SK-N-SH (cell line): ENCODE results near the gene LRRC49. TPM values are rescaled to one million over a fixed set of nuclear protein-coding genes. Genes with fewer than 3 reads are reported as not detected.
A peak's percentile ranks its signal among the peaks of the same experiment; 100 is the strongest.

Source experiments
- CTCF ChIA-PET: fragments of 300-600, 350-600 bp; formaldehyde crosslinking; extraction: SDS; loops from one replicate; lab custom pipeline; 2021; lab: Yijun Ruan, JAX
- POLR2A ChIA-PET: fragments of 350-600 bp; sonication (Branson Sonifier 250); formaldehyde crosslinking; extraction: SDS; loops from one replicate; lab custom pipeline; 2020; ENCODE audit warnings: antibody characterized with exemption, inconsistent platforms; lab: Yijun Ruan, JAX
- DNase-seq: peaks from one replicate; pipeline ENCODE4 v3.0.0; 2012
- H2AFZ ChIP-seq: fragments of 200-600 bp; sonication (generic); 2 replicates; pipeline ENCODE4 v1.8.1; 2016; ENCODE audit warnings: antibody characterized with exemption, mild to moderate bottlenecking, low read depth
- H3F3A ChIP-seq: fragments of 200-600 bp; sonication (generic); replicated peaks from 2 replicates; pipeline ENCODE3; 2016; ENCODE audit warnings: antibody characterized with exemption, mild to moderate bottlenecking; ENCODE audit not compliant: insufficient read depth
- H3K27ac ChIP-seq, 2 experiments: fragments of 200-500 bp in 1 of 2; fragments of 200-600 bp in 1 of 2; sonication (Bioruptor generic) in 1 of 2; sonication (generic), shearing (Covaris generic) in 1 of 2; 2 replicates each; pipeline versions ENCODE4 v1.5.1 to v1.6.1; 2014 to 2016; ENCODE audit warnings: low read depth in 2 of 2, inconsistent platforms in 1 of 2, low read length in 1 of 2, mild to moderate bottlenecking in 1 of 2, mixed read lengths in 1 of 2
- H3K27me3 ChIP-seq: fragments of 200-600 bp; sonication (generic), shearing (Covaris generic); 2 replicates; pipeline ENCODE4 v1.6.1; 2016; ENCODE audit warnings: mixed run types; ENCODE audit not compliant: insufficient read depth
- H3K36me3 ChIP-seq, 2 experiments: fragments of 200-500 bp in 1 of 2; fragments of 200-600 bp in 1 of 2; sonication (Bioruptor generic) in 1 of 2; sonication (generic) in 1 of 2; replicated peaks in 1 of 2; 2 replicates each; pipeline versions ENCODE3 to v1.5.1; 2014 to 2016; ENCODE audit warnings: low read length in 1 of 2, mild to moderate bottlenecking in 1 of 2; ENCODE audit not compliant: insufficient read depth in 2 of 2, control insufficient read depth in 1 of 2
- H3K4me1 ChIP-seq, 2 experiments: fragments of 200-500 bp in 1 of 2; fragments of 200-600 bp in 1 of 2; sonication (Bioruptor generic) in 1 of 2; sonication (generic), shearing (Covaris generic) in 1 of 2; 2 replicates each; pipeline versions ENCODE4 v1.5.1 to v1.6.1; 2014 to 2016; ENCODE audit warnings: low read depth in 1 of 2, low read length in 1 of 2, mixed run types in 1 of 2; ENCODE audit not compliant: insufficient read depth in 2 of 2, control insufficient read depth in 1 of 2
- H3K4me2 ChIP-seq: fragments of 200-600 bp; sonication (generic), shearing (Covaris generic); 2 replicates; pipeline ENCODE4 v1.6.1; 2017; ENCODE audit warnings: mixed run types
- H3K4me3 ChIP-seq, 2 experiments: fragments of 200-500 bp in 1 of 2; fragments of 200-600 bp in 1 of 2; sonication (Bioruptor generic) in 1 of 2; sonication (generic), shearing (Covaris generic) in 1 of 2; 2 replicates each; pipeline versions ENCODE4 v1.5.1 to v1.8.1; 2014 to 2016; ENCODE audit warnings: low read depth in 2 of 2, inconsistent platforms in 1 of 2, low read length in 1 of 2, mild to moderate bottlenecking in 1 of 2, mixed read lengths in 1 of 2, moderate library complexity in 1 of 2
- H3K79me2 ChIP-seq: fragments of 200-600 bp; sonication (generic); 2 replicates; pipeline ENCODE4 v1.8.1; 2017; ENCODE audit warnings: mild to moderate bottlenecking; ENCODE audit not compliant: insufficient read depth
- H3K9ac ChIP-seq: fragments of 200-600 bp; sonication (generic); 2 replicates; pipeline ENCODE4 v1.6.1; 2017; ENCODE audit warnings: mixed run types
- H3K9me2 ChIP-seq: fragments of 200-600 bp; sonication (generic); 2 replicates; pipeline ENCODE4 v1.6.1; 2017; ENCODE audit warnings: mixed run types
- H3K9me3 ChIP-seq: fragments of 200-600 bp; sonication (generic); 2 replicates; pipeline ENCODE4 v1.6.1; 2017; ENCODE audit warnings: mixed run types, mild to moderate bottlenecking, moderate library complexity
- H4K20me1 ChIP-seq: fragments of 200-600 bp; sonication (generic); 2 replicates; pipeline ENCODE4 v1.6.1; 2017; ENCODE audit warnings: mild to moderate bottlenecking, mixed run types; ENCODE audit not compliant: insufficient read depth
- CHD2 ChIP-seq: fragments of 150-350 bp; IDR thresholded peaks from 2 replicates; pipeline ENCODE4 v1.6.1; 2018; ENCODE audit warnings: low read length; ENCODE audit not compliant: partially characterized antibody
- ELF1 ChIP-seq: IDR thresholded peaks from 2 replicates; pipeline ENCODE4 v1.4.0; 2012
- FOSL2 ChIP-seq: IDR thresholded peaks from 2 replicates; pipeline ENCODE4 v1.4.0; 2012; ENCODE audit warnings: low read depth, mild to moderate bottlenecking, moderate library complexity, borderline replicate concordance
- FOXJ3 ChIP-seq: sonication (generic); formaldehyde crosslinking; IDR thresholded peaks from 2 replicates; pipeline ENCODE4 v1.5.1; 2020; ENCODE audit warnings: mild to moderate bottlenecking, missing genetic modification reagents
- FOXM1 ChIP-seq: IDR thresholded peaks from 2 replicates; pipeline ENCODE4 v1.4.0; 2012; ENCODE audit warnings: low read depth, mild to moderate bottlenecking
- GATA2 ChIP-seq: sonication (generic); formaldehyde crosslinking; IDR thresholded peaks from 2 replicates; pipeline ENCODE4 v1.5.0; 2020; ENCODE audit warnings: mild to moderate bottlenecking, missing genetic modification reagents
- MEF2A ChIP-seq: IDR thresholded peaks from 2 replicates; pipeline ENCODE4 v1.4.0; 2012; ENCODE audit warnings: low read depth, borderline replicate concordance
- SIN3A ChIP-seq: IDR thresholded peaks from 2 replicates; pipeline ENCODE4 v1.6.1; 2012; ENCODE audit warnings: low read depth, mild to moderate bottlenecking, low read length, moderate library complexity, borderline replicate concordance
- TAF1 ChIP-seq: IDR thresholded peaks from 2 replicates; pipeline ENCODE4 v1.6.1; 2012; ENCODE audit warnings: low read depth, mild to moderate bottlenecking, low read length, moderate library complexity, borderline replicate concordance
- USF2 ChIP-seq: fragments of 150-350 bp; IDR thresholded peaks from 2 replicates; pipeline ENCODE4 v1.6.1; 2017; ENCODE audit warnings: antibody characterized with exemption, low read length, low read depth, borderline replicate concordance
- WGBS: methylation state at CpG from one replicate; pipeline ENCODE4 v1.1.6; 2017; ENCODE audit warnings: low lambda C conversion rate; 5-methylcytosine and 5-hydroxymethylcytosine counted together
- polyA plus RNA-seq, 3 experiments: library from polyadenylated mRNA; depleted of rRNA; stranded (reverse); fragments of >200 nt; gene quantifications; 2 replicates each; pipeline ENCODE4 v1.2.3, GENCODE V29; 2012
- TF ChIP-seq, protein P1 (sequence below): IDR thresholded peaks from 2 replicates; pipeline ENCODE4; 2012
- TF ChIP-seq, protein P2 (sequence below): fragments of 150-350 bp; IDR thresholded peaks from 2 replicates; pipeline ENCODE4 v1.6.1; 2016; ENCODE audit warnings: mild to moderate bottlenecking, low read depth, low read length
- TF ChIP-seq, protein P3 (sequence below): IDR thresholded peaks from 2 replicates; pipeline ENCODE4 v1.4.0; 2012; ENCODE audit warnings: low read depth
- TF ChIP-seq, protein P4 (sequence below): fragments of 200-600 bp; sonication (generic); IDR thresholded peaks from 2 replicates; pipeline ENCODE4 v1.6.1; 2017; ENCODE audit warnings: antibody characterized with exemption, mild to moderate bottlenecking, moderate library complexity

The LRRC49 gene
- polyA plus RNA-seq, 1 of the 3 experiments (the other 2 are of a cell fraction): 7.2 TPM

GRCh38 chr15:71060983-71061382 lies 168.4 kb downstream of the LRRC49 start:
- CTCF ChIA-PET: no interaction called here
- no peaks in the 10 kb centered on the region for H3K27me3 ChIP-seq
- DNase-seq: no peak

DNA sequence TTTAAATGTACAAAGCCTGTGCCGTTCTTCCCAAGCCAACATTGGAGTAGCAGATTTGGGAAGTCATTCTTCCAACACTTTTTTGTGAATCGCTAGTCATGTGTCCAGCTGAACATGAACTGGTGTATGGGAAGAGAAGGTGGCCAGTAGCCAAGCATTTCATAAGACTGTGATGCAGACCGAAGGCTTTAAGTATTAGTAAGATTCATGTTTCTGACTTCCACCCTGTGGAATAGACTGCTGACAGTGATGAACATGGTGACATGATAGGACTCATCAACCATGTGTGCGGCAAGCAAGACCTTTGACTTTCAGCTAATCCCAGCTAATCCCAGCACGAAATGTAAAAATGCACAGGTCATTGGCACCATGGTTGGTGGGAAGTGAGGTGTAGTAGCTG lies 174.4 kb downstream of the LRRC49 start:
- H2AFZ ChIP-seq: no peak overlapping the region
- 87% methylated on average over 3 of the region's 5 CpGs for WGBS
- no peaks in the 10 kb centered on the region for H3K36me3 ChIP-seq
- no peak for TF ChIP-seq FOXM1
- no peak for TF ChIP-seq USF2
- TF ChIP-seq, protein P1, sequence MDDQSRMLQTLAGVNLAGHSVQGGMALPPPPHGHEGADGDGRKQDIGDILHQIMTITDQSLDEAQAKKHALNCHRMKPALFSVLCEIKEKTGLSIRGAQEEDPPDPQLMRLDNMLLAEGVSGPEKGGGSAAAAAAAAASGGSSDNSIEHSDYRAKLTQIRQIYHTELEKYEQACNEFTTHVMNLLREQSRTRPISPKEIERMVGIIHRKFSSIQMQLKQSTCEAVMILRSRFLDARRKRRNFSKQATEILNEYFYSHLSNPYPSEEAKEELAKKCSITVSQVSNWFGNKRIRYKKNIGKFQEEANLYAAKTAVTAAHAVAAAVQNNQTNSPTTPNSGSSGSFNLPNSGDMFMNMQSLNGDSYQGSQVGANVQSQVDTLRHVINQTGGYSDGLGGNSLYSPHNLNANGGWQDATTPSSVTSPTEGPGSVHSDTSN: no peak
- TF ChIP-seq TAF1: no peak
- TF ChIP-seq FOXJ3 (CRISPR knock-in tag): no peak
- TF ChIP-seq SIN3A: no peak
- TF ChIP-seq, protein P2, sequence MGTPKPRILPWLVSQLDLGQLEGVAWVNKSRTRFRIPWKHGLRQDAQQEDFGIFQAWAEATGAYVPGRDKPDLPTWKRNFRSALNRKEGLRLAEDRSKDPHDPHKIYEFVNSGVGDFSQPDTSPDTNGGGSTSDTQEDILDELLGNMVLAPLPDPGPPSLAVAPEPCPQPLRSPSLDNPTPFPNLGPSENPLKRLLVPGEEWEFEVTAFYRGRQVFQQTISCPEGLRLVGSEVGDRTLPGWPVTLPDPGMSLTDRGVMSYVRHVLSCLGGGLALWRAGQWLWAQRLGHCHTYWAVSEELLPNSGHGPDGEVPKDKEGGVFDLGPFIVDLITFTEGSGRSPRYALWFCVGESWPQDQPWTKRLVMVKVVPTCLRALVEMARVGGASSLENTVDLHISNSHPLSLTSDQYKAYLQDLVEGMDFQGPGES: no peak
- TF ChIP-seq, protein P3, sequence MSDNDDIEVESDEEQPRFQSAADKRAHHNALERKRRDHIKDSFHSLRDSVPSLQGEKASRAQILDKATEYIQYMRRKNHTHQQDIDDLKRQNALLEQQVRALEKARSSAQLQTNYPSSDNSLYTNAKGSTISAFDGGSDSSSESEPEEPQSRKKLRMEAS: no peak
- no peak for TF ChIP-seq FOSL2
- TF ChIP-seq GATA2 (CRISPR knock-in tag): no peak
- no peak for TF ChIP-seq CHD2
- no peak for TF ChIP-seq MEF2A

More at GRCh38 chr15:71060983-71061382, 168.4 kb downstream of the LRRC49 start:
- WGBS: 65% methylated on average over 1 of the region's 1 CpG
- TF ChIP-seq, protein P1: no peak
- no peak for TF ChIP-seq FOXJ3 (CRISPR knock-in tag)
- no peak for TF ChIP-seq ELF1
- TF ChIP-seq USF2: no peak
- TF ChIP-seq FOXM1: no peak
- TF ChIP-seq, protein P4, sequence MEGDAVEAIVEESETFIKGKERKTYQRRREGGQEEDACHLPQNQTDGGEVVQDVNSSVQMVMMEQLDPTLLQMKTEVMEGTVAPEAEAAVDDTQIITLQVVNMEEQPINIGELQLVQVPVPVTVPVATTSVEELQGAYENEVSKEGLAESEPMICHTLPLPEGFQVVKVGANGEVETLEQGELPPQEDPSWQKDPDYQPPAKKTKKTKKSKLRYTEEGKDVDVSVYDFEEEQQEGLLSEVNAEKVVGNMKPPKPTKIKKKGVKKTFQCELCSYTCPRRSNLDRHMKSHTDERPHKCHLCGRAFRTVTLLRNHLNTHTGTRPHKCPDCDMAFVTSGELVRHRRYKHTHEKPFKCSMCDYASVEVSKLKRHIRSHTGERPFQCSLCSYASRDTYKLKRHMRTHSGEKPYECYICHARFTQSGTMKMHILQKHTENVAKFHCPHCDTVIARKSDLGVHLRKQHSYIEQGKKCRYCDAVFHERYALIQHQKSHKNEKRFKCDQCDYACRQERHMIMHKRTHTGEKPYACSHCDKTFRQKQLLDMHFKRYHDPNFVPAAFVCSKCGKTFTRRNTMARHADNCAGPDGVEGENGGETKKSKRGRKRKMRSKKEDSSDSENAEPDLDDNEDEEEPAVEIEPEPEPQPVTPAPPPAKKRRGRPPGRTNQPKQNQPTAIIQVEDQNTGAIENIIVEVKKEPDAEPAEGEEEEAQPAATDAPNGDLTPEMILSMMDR: no peak
- TF ChIP-seq FOSL2: peak; percentile 31
- Histone ChIP-seq H3K9me2 (no peaks in the 10 kb centered on the region; the same call in 1 of the 2 replicates), H3K9me3 (peaks cover 24% of the 10 kb centered on the region), H3K4me1 (no peaks in the 10 kb centered on the region), H3F3A (peaks cover 3% of the 10 kb centered on the region), H3K4me2 (no peak overlapping the region), H3K36me3 (peaks cover 0 to 36% of the 10 kb centered on the region in 2 experiments), H3K27ac (no peak overlapping the region), H3K4me3 (no peak overlapping the region), H4K20me1 (no peaks in the 10 kb centered on the region), H3K9ac (no peak overlapping the region), H2AFZ (no peak overlapping the region), H3K79me2 (no peaks in the 10 kb centered on the region)
- POLR2A ChIA-PET: no interaction called here

More for the DNA sequence above, 174.4 kb downstream of the LRRC49 start:
- Histone ChIP-seq H3K4me1 (no peaks in the 10 kb centered on the region; a peak in 2 of 4 replicates), H3K4me3 (no peak overlapping the region), H3K9me3 (no peaks in the 10 kb centered on the region), H3K27me3 (no peaks in the 10 kb centered on the region), H3K27ac (no peak overlapping the region), H3F3A (no peaks in the 10 kb centered on the region), H3K9me2 (no peaks in the 10 kb centered on the region), H3K4me2 (no peak overlapping the region), H3K9ac (no peak overlapping the region), H3K79me2 (no peaks in the 10 kb centered on the region), H4K20me1 (no peaks in the 10 kb centered on the region)
- ChIA-PET POLR2A (no interaction called here), CTCF (interaction anchor here (0.9 kb wide), 1 partner anchor 13 kb away, joined by 3 read pairs; no protein-coding TSS in a partner anchor)
- DNase-seq: no peak
